DOHH2 (cell line): ENCODE results near the gene TCERG1L.

ENCODE experiments used
- H3F3A ChIP-seq: fragments of 200-600 bp; sonication (generic), shearing (Covaris generic); 2 replicates; pipeline ENCODE4 v1.6.0; 2016; ENCODE audit warnings: antibody characterized with exemption, mild to moderate bottlenecking; ENCODE audit not compliant: control insufficient read depth, insufficient read depth
- H3K27ac ChIP-seq: fragments of 200-600 bp; sonication (generic); 2 replicates; pipeline ENCODE4 v1.5.1; 2014; ENCODE audit warnings: low read depth, mild to moderate bottlenecking, low read length, moderate library complexity
- H3K27me3 ChIP-seq: fragments of 200-600 bp; sonication (generic); 2 replicates; pipeline ENCODE4 v1.6.1; 2014; ENCODE audit warnings: mild to moderate bottlenecking, low read length, mixed read lengths; ENCODE audit not compliant: control insufficient read depth
- H3K36me3 ChIP-seq: fragments of 200-600 bp; sonication (generic); 2 replicates; pipeline ENCODE4 v1.6.1; 2014; ENCODE audit warnings: mild to moderate bottlenecking, low read length, moderate library complexity, mixed read lengths; ENCODE audit not compliant: control insufficient read depth
- H3K4me1 ChIP-seq: fragments of 200-600 bp; sonication (generic); 2 replicates; pipeline ENCODE4 v1.6.1; 2014; ENCODE audit warnings: mild to moderate bottlenecking, low read length, mixed read lengths; ENCODE audit not compliant: control insufficient read depth
- H3K4me2 ChIP-seq: fragments of 200-600 bp; sonication (generic); 2 replicates; pipeline ENCODE4 v1.6.0; 2014; ENCODE audit warnings: mild to moderate bottlenecking, low read length, moderate library complexity
- H3K4me3 ChIP-seq: fragments of 200-600 bp; sonication (generic); 2 replicates; pipeline ENCODE4 v1.5.1; 2014; ENCODE audit warnings: mild to moderate bottlenecking, low read length, mixed read lengths
- H3K79me2 ChIP-seq: fragments of 200-600 bp; sonication (generic); 2 replicates; pipeline ENCODE4 v1.6.1; 2014; ENCODE audit warnings: mild to moderate bottlenecking, low read length, mixed read lengths; ENCODE audit not compliant: control insufficient read depth
- H3K9me2 ChIP-seq: fragments of 200-600 bp; sonication (generic); replicated peaks from 2 replicates; pipeline ENCODE4 v1.6.1; 2014; ENCODE audit warnings: mild to moderate bottlenecking, low read length, mixed read lengths; ENCODE audit not compliant: control insufficient read depth
- H3K9me3 ChIP-seq: fragments of 200-600 bp; sonication (generic); 2 replicates; pipeline ENCODE4 v1.6.1; 2014; ENCODE audit warnings: antibody characterized with exemption, low read length, mixed read lengths; ENCODE audit not compliant: control insufficient read depth, insufficient read depth
- H4K20me1 ChIP-seq: fragments of 200-600 bp; sonication (generic); 2 replicates; pipeline ENCODE4 v1.6.0; 2014; ENCODE audit warnings: low read depth, mild to moderate bottlenecking, antibody characterized with exemption, low read length, moderate library complexity; ENCODE audit not compliant: control insufficient read depth, insufficient read depth
- CTCF ChIP-seq: fragments of 200-600 bp; sonication (generic); IDR thresholded peaks from one replicate; pipeline ENCODE4 v1.5.1; 2014; ENCODE audit warnings: antibody characterized with exemption, mild to moderate bottlenecking, low read depth, low read length; ENCODE audit not compliant: poor library complexity, severe bottlenecking
- EZH2phosphoT487 ChIP-seq: fragments of 200-600 bp; sonication (generic); IDR thresholded peaks from 2 replicates; pipeline ENCODE4 v1.6.1; 2017; ENCODE audit warnings: borderline replicate concordance, mild to moderate bottlenecking, antibody characterized with exemption, low read length, moderate library complexity, mixed read lengths

Gene TCERG1L

GRCh38 chr10:131248376-131249165 lies 63.0 kb downstream of the TCERG1L start:
- Histone ChIP-seq H3K27me3 (no peaks in the 10 kb centered on the region), H3K36me3 (no peaks in the 10 kb centered on the region), H3F3A (no peaks in the 10 kb centered on the region), H3K27ac (no peak overlapping the region), H3K4me2 (no peak overlapping the region), H3K9me2 (no peaks in the 10 kb centered on the region), H3K4me3 (no peak overlapping the region), H4K20me1 (no peaks in the 10 kb centered on the region), H3K9me3 (no peaks in the 10 kb centered on the region), H3K79me2 (no peaks in the 10 kb centered on the region), H3K4me1 (no peaks in the 10 kb centered on the region)
- TF ChIP-seq EZH2phosphoT487: no peak
- TF ChIP-seq CTCF: no peak

DNA sequence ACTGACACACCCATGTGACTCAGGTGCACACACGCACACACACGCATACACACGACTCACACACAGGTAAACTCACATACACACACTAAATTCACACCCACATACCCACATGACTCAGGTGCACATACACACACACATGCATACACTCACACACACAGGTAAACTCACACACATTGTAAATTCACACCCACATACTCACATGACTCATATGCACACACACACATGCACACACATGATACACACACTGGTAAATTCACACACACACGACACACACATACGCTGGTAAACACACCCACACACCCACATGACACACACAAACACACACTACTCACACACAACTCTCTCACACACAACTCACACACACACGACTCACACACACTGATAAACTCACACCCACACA lies 63.6 kb downstream of the TCERG1L start:
- Histone ChIP-seq H3K27ac (no peak overlapping the region), H3K9me2 (no peaks in the 10 kb centered on the region), H3K36me3 (no peaks in the 10 kb centered on the region), H3K4me1 (no peaks in the 10 kb centered on the region), H4K20me1 (no peaks in the 10 kb centered on the region), H3K9me3 (no peaks in the 10 kb centered on the region), H3K4me2 (no peak overlapping the region), H3F3A (no peaks in the 10 kb centered on the region), H3K79me2 (no peaks in the 10 kb centered on the region), H3K27me3 (no peaks in the 10 kb centered on the region), H3K4me3 (no peak overlapping the region)
- TF ChIP-seq EZH2phosphoT487 (no peak), CTCF (no peak)

DNA sequence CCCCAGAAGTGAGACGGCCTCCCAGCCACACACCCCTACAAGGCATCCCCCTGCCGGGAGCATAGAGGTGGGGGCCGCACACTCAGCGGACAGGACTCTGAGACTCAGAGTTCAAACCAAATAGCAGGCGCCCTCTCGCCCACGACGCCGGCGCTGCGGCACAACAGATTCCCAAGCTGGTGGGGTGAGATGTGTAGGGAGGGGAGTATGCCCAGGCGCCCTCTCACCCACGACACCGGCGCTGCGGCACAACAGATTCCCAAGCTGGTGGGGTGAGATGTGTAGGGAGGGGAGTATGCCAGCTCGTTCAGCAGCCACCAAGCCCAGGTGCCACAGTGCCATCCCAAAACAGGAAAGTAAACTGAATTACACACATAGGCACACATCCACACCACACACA lies 64.7 kb downstream of the TCERG1L start:
- TF ChIP-seq EZH2phosphoT487 (no peak), CTCF (no peak)
- no peaks in the 10 kb centered on the region for H4K20me1 ChIP-seq
- H3K27ac ChIP-seq: no peak overlapping the region
- no peaks in the 10 kb centered on the region for H3K79me2 ChIP-seq
- no peaks in the 10 kb centered on the region for H3K9me3 ChIP-seq
- no peak overlapping the region for H3K4me3 ChIP-seq
- no peak overlapping the region for H3K4me2 ChIP-seq
- H3K27me3 ChIP-seq: no peaks in the 10 kb centered on the region
- H3K36me3 ChIP-seq: no peaks in the 10 kb centered on the region
- no peaks in the 10 kb centered on the region for H3K4me1 ChIP-seq
- no peaks in the 10 kb centered on the region for H3F3A ChIP-seq
- no peaks in the 10 kb centered on the region for H3K9me2 ChIP-seq
